Measurements from ENCODE around the gene IFNL1.

Gene IFNL1

DNA sequence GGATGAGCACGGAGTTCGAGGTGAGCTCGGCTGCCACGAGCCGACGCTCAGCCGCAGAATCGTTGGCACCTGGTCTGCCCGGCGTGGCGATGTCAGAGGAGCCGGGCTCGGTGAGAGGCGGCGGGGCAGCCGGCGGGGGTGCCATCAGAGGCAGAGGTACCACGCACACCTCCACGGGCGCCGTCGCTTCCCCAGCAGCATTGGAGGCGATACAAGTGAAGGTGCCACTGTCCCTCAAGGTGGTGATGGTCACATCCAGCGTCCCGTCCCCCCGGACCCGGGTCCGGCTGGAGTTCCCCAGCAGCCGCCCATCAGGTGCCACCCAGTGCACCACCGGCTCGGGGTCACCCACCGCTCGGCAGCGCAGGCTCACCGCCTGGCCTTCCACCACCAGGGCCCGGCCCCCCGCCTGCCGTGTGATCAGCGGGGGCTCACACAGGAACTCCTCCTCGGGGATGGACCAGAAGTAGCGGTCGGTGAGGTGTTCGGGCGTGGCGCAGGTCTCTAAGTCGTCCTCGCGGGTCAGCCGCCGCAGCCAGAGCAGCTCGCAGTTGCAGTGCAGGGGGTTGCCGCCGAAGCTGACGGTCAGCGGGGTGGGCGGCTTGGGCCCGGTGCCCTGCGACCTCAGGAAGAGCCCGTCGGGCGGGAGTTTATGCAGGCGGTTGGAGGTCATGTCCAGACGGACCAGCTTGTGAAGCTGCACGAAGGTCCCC is 18.0 kb downstream of the IFNL1 start:
- no peaks in the 10 kb centered on the region for H3K4me1 ChIP-seq (ENCODE audit: low read length)
- no peak for TF ChIP-seq EZH2phosphoT487 (IDR thresholded peaks at IDR 0.05; ENCODE audit: low read length)
- TF ChIP-seq EZH2 (optimal IDR thresholded peaks at IDR 0.05; ENCODE audit: low read depth, low read length) = no peak
- TF ChIP-seq, protein P1, sequence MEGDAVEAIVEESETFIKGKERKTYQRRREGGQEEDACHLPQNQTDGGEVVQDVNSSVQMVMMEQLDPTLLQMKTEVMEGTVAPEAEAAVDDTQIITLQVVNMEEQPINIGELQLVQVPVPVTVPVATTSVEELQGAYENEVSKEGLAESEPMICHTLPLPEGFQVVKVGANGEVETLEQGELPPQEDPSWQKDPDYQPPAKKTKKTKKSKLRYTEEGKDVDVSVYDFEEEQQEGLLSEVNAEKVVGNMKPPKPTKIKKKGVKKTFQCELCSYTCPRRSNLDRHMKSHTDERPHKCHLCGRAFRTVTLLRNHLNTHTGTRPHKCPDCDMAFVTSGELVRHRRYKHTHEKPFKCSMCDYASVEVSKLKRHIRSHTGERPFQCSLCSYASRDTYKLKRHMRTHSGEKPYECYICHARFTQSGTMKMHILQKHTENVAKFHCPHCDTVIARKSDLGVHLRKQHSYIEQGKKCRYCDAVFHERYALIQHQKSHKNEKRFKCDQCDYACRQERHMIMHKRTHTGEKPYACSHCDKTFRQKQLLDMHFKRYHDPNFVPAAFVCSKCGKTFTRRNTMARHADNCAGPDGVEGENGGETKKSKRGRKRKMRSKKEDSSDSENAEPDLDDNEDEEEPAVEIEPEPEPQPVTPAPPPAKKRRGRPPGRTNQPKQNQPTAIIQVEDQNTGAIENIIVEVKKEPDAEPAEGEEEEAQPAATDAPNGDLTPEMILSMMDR (IDR thresholded peaks at IDR 0.05; ENCODE audit: low read length) = no peak
- H3K27me3 ChIP-seq (replicated peaks; ENCODE audit: insufficient read depth, low read length) = no peaks in the 10 kb centered on the region
- no peak overlapping the region for H3K9ac ChIP-seq (ENCODE audit: low read length)
- no peak overlapping the region for H2AFZ ChIP-seq (ENCODE audit: low read length)
- H3K79me2 ChIP-seq (ENCODE audit: low read length) = no peaks in the 10 kb centered on the region
- no peaks in the 10 kb centered on the region for H3K9me2 ChIP-seq (replicated peaks; ENCODE audit: insufficient read depth, low read length)
- H3K4me2 ChIP-seq (ENCODE audit: low read depth, low read length) = no peak overlapping the region
- no peaks in the 10 kb centered on the region for H3K36me3 ChIP-seq (replicated peaks; ENCODE audit: insufficient read depth, low read length)
- no peak overlapping the region for H3K4me3 ChIP-seq (ENCODE audit: low read length)
- no peak for DNase-seq
- H3F3A ChIP-seq (ENCODE audit: insufficient read depth, low read length) = no peaks in the 10 kb centered on the region
- no peaks in the 10 kb centered on the region for H3K9me3 ChIP-seq (replicated peaks; ENCODE audit: insufficient read depth, low read length)
- no peaks in the 10 kb centered on the region for H4K20me1 ChIP-seq (ENCODE audit: insufficient read depth, low read length)
- no peak overlapping the region for H3K27ac ChIP-seq (ENCODE audit: low read length)

DNA sequence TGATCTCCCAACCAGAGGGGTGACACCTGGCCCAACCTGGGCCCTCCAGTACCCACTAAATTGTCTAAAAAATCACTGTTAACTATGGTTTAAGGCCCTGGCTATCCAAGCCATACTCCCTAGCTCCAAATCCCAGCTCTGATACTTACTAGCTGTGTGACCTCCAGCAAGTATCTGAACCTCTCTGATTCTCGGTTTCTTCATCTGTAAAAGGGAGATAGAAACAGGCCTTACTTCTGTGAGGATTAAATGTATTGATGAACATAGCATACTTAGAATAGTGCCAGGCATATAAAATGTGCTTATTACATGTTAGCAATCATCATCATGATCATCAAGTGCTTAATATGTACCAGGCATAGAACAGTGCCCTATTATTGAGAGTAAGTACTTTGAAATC is 19.7 kb downstream of the IFNL1 start:
- TF ChIP-seq, protein P1 (IDR thresholded peaks at IDR 0.05; ENCODE audit: low read length) = no peak
- TF ChIP-seq EZH2 (optimal IDR thresholded peaks at IDR 0.05; ENCODE audit: low read depth, low read length) = no peak
- no peak for TF ChIP-seq EZH2phosphoT487 (IDR thresholded peaks at IDR 0.05; ENCODE audit: low read length)
- Histone ChIP-seq H3K36me3 (replicated peaks; ENCODE audit: insufficient read depth, low read length) (no peaks in the 10 kb centered on the region), H3K9ac (ENCODE audit: low read length) (no peak overlapping the region), H3K27me3 (replicated peaks; ENCODE audit: insufficient read depth, low read length) (no peaks in the 10 kb centered on the region), H2AFZ (ENCODE audit: low read length) (no peak overlapping the region), H3K4me3 (ENCODE audit: low read length) (no peak overlapping the region), H3K79me2 (ENCODE audit: low read length) (no peaks in the 10 kb centered on the region), H4K20me1 (ENCODE audit: insufficient read depth, low read length) (no peaks in the 10 kb centered on the region), H3K9me3 (replicated peaks; ENCODE audit: insufficient read depth, low read length) (no peaks in the 10 kb centered on the region), H3K9me2 (replicated peaks; ENCODE audit: insufficient read depth, low read length) (no peaks in the 10 kb centered on the region), H3K4me2 (ENCODE audit: low read depth, low read length) (no peak overlapping the region), H3K4me1 (ENCODE audit: low read length) (no peaks in the 10 kb centered on the region), H3K27ac (ENCODE audit: low read length) (no peak overlapping the region), H3F3A (ENCODE audit: insufficient read depth, low read length) (no peaks in the 10 kb centered on the region)
- no peak for DNase-seq

DNA sequence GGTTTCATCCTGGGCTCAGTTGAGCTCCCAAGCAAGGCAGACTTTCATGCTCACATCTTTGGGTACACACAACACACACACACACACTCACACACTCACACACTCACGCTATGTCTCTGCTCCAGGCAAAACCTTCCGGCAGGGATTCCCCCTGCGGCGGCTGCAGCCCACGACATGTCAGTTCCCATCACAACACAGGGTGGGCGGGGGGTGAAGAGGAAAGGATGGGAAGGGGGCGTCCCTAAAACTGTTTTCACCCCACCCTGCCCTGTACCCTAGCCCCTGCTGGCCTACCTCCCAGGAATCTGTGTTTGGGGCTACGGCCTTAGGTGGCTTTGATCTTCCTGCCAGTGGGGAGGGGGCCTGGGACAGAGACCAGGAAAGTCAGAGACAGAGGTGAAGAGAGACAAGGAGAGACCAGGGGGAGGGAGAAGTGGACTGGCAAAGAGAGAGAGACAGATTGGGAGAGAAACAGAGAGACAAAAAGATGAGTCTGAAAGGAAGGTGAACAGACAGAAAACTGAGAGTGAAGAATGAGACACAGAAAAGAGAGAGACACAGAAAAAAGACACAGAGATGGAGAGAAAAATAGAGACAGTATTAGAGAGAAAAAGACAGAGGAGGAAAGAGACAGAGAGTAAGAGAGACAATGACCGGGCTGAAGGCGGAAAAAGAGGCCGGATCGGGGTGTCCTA is 20.6 kb downstream of the IFNL1 start:
- H3K27me3 ChIP-seq (replicated peaks; ENCODE audit: insufficient read depth, low read length) = no peaks in the 10 kb centered on the region
- no peaks in the 10 kb centered on the region for H3F3A ChIP-seq (ENCODE audit: insufficient read depth, low read length)
- H2AFZ ChIP-seq (ENCODE audit: low read length) = no peak overlapping the region
- no peaks in the 10 kb centered on the region for H3K4me1 ChIP-seq (ENCODE audit: low read length)
- H3K36me3 ChIP-seq (replicated peaks; ENCODE audit: insufficient read depth, low read length) = no peaks in the 10 kb centered on the region
- H3K4me2 ChIP-seq (ENCODE audit: low read depth, low read length) = no peak overlapping the region
- H3K9me2 ChIP-seq (replicated peaks; ENCODE audit: insufficient read depth, low read length) = no peaks in the 10 kb centered on the region
- DNase-seq = no peak
- no peaks in the 10 kb centered on the region for H3K79me2 ChIP-seq (ENCODE audit: low read length)
- TF ChIP-seq EZH2phosphoT487 (IDR thresholded peaks at IDR 0.05; ENCODE audit: low read length) = no peak
- TF ChIP-seq, protein P1 (IDR thresholded peaks at IDR 0.05; ENCODE audit: low read length) = no peak
- TF ChIP-seq EZH2 (optimal IDR thresholded peaks at IDR 0.05; ENCODE audit: low read depth, low read length) = no peak
- H3K4me3 ChIP-seq (ENCODE audit: low read length) = no peak overlapping the region
- no peaks in the 10 kb centered on the region for H3K9me3 ChIP-seq (replicated peaks; ENCODE audit: insufficient read depth, low read length)
- no peak overlapping the region for H3K27ac ChIP-seq (ENCODE audit: low read length)
- no peak overlapping the region for H3K9ac ChIP-seq (ENCODE audit: low read length)
- H4K20me1 ChIP-seq (ENCODE audit: insufficient read depth, low read length) = no peaks in the 10 kb centered on the region

Data from MM.1S (cell line).